ENCODE measurements around the gene NHP2.

The NHP2 gene

DNA sequence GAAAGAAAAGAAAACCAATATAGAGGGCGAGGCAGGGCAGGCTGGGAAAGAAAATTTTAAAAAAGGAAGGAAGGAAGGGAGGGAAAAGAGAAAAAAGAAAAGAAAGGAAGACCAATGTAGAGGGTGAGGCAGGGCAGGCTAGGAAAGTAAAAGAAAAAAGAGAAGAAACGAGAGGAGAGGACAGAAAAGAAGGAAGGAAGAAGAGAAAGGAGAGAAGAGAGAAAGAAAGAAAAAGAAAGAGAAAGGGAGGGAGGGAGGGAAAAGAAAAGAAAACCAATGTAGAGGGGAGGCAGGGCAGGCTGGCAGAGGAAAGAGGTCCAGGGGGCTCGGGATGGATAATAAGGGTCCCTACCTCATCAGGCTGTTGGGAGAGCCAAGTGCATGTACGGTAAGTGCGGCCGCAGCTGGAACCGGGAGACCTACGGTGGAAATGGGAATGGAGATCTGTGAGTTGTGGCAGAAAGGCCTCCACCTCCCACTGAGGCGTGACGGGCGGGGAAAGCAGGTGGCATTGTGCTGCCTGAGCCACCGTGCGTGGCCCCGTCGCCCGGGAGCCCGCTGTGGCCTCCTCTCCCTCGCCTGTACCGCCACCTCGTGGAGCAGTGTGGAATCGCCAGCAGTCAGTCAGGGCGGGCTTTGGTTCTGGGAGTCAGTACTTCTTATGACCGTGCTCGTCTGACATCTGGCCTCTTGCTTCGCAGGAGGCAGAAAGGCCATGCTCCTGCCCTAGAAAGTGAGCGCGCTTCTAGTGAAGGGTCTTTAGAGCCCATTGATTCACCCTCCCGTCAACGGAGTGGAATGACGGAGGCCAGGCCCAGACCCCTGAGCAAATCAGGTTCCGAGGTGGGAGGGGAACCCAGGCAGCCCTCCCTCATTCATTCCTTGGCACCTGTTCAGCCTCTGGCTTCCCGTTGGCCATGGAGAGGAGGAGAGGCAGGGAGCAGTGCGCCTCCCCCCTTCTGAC lies 10.4 kb upstream of the NHP2 start:
- no peak overlapping the region for H3K27ac ChIP-seq (ENCODE audit: low read depth, low read length)
- no peak overlapping the region for H3K9ac ChIP-seq (ENCODE audit: low read length)
- H3K36me3 ChIP-seq (ENCODE audit: control insufficient read depth, insufficient read depth, low read length): no peaks in the 10 kb centered on the region
- no peak overlapping the region for H3K4me3 ChIP-seq (ENCODE audit: low read length)
- H3K27me3 ChIP-seq (ENCODE audit: control insufficient read depth, insufficient read depth, low read length): no peaks in the 10 kb centered on the region
- no peaks in the 10 kb centered on the region for H3K4me1 ChIP-seq (ENCODE audit: control insufficient read depth, insufficient read depth, low read length)

DNA sequence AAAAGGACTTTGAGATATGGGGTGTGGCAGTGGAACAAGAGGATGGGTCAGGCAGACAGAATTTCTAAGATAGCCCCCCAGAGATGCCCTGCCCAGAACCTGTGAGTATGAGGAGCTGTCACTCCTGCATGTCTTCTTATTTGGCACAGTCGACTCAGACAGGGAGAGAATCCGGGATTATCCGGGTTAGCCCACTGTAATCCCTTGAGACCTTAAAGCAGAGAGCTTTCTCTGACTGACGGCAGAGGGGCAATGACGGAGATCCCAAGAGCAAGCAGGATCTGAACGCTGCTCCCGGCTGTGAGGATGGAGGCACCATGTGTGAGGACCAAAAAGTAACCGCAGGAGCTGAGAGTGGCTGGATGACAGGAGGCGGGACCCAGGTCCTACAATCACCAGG lies 8.8 kb upstream of the NHP2 start:
- Histone ChIP-seq H3K27ac (ENCODE audit: low read depth, low read length) (no peak overlapping the region), H3K4me3 (ENCODE audit: low read length) (no peak overlapping the region), H3K27me3 (ENCODE audit: control insufficient read depth, insufficient read depth, low read length) (no peaks in the 10 kb centered on the region), H3K4me1 (ENCODE audit: control insufficient read depth, insufficient read depth, low read length) (no peaks in the 10 kb centered on the region), H3K9ac (ENCODE audit: low read length) (no peak overlapping the region), H3K36me3 (ENCODE audit: control insufficient read depth, insufficient read depth, low read length) (no peaks in the 10 kb centered on the region)

DNA sequence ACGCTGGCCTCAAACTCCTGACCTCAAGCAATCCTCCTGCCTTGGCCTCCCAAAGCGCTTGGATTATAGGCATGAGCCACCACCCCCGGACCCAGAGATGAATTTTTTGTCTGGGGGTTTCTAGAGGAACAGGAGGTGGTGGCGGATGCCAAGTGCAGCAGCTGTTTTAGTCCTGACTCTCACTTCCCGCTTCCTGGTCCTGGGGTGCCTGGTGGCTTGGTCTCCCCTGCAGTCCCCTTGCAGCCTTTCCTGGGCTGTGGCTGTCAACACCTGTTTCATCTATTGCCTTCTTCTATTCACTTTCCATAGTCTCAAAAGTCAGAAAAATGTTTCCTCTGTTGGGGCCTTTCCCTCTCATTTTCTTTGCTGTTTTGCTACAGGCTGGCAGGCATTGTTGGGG lies 6.5 kb upstream of the NHP2 start:
- H3K4me1 ChIP-seq (ENCODE audit: control insufficient read depth, insufficient read depth, low read length): no peaks in the 10 kb centered on the region
- H3K27ac ChIP-seq (ENCODE audit: low read depth, low read length): no peak overlapping the region
- H3K4me3 ChIP-seq (ENCODE audit: low read length): no peak overlapping the region
- H3K9ac ChIP-seq (ENCODE audit: low read length): no peak overlapping the region
- H3K36me3 ChIP-seq (ENCODE audit: control insufficient read depth, insufficient read depth, low read length): no peaks in the 10 kb centered on the region
- H3K27me3 ChIP-seq (ENCODE audit: control insufficient read depth, insufficient read depth, low read length): no peaks in the 10 kb centered on the region

DNA sequence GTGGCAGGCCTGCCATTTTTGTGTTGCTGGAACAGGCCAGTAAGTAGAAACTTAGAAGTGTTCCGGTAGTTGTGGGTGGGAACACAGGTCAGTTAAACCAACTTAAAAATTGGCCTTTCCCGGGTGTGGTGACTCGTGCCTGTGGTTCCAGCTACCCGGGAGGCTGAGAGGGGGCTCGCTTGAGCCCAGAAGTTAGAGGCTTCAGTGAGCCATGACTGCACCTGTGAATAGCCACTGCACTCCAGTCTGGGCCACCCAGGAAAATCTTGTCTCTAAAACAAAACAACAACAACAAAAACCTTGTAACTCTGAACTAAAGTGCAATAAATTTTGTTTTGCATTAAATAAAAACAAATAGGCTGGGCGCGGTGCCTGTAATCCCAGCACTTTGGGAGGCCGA lies 1.4 kb upstream of the NHP2 start:
- Histone ChIP-seq H3K36me3 (ENCODE audit: control insufficient read depth, insufficient read depth, low read length) (peaks cover 10% of the 10 kb centered on the region), H3K4me1 (ENCODE audit: control insufficient read depth, insufficient read depth, low read length) (peaks cover 12% of the 10 kb centered on the region), H3K4me3 (ENCODE audit: low read length) (no peak overlapping the region), H3K9ac (ENCODE audit: low read length) (no peak overlapping the region), H3K27me3 (ENCODE audit: control insufficient read depth, insufficient read depth, low read length) (no peaks in the 10 kb centered on the region), H3K27ac (ENCODE audit: low read depth, low read length) (no peak overlapping the region)

DNA sequence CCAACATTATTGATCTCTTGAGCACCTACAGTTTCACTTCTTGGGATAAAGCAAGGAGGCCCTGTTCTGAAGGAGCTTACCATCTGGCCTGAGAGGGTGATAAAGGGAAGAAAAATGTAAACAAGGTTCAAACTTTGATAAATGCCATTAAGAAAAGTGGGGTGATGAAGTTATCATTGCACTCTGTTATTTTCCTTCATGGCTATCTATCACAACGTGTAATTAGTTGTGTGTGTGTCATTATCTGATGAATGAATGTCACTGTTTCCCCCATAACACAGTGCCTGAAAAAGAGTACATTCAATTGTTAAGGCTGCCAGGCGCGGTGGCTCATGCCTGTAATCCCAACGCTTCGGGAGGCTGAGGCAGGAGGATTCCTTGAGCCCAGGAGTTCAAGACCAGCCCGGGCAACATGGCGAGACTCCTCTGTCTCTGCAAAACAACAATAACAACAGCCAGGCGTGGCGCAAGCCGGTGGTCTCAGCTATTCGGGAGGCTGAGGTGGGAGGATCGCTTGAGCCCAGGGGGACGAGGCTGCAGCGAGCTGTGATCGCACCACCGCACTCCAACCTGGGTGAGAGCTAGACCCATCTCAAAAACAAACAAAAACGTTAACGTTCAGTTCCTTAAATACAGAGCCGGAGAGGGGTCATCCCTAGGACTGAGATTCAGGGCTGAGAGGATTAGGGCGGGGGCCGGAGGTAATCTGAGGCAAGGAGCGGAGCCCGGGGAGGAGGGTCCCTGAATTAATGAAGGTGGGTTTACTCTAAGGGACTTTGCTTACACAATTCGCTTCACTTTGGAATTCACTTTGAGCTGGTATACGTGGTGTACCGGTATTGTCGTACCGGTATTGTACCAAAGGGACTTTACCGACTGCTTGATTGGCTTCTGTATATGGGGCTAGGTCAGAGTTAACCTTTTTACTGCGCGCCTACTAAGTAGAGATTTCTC lies 917 bp downstream of the NHP2 start:
- H3K4me1 ChIP-seq (ENCODE audit: control insufficient read depth, insufficient read depth, low read length): peaks cover 12% of the 10 kb centered on the region
- no peaks in the 10 kb centered on the region for H3K27me3 ChIP-seq (ENCODE audit: control insufficient read depth, insufficient read depth, low read length)
- H3K4me3 ChIP-seq (ENCODE audit: low read length): peak overlapping the region; percentile 89
- peak overlapping the region; percentile 73 for H3K9ac ChIP-seq (ENCODE audit: low read length)
- peaks cover 28% of the 10 kb centered on the region for H3K36me3 ChIP-seq (ENCODE audit: control insufficient read depth, insufficient read depth, low read length)
- H3K27ac ChIP-seq (ENCODE audit: low read depth, low read length): no peak overlapping the region

GRCh38 chr5:178150977-178151734 lies 2.5 kb downstream of the NHP2 start:
- H3K36me3 ChIP-seq (ENCODE audit: control insufficient read depth, insufficient read depth, low read length): peaks cover 38% of the 10 kb centered on the region
- no peaks in the 10 kb centered on the region for H3K27me3 ChIP-seq (ENCODE audit: control insufficient read depth, insufficient read depth, low read length)
- no peak overlapping the region for H3K4me3 ChIP-seq (ENCODE audit: low read length)
- H3K4me1 ChIP-seq (ENCODE audit: control insufficient read depth, insufficient read depth, low read length): peaks cover 12% of the 10 kb centered on the region
- no peak overlapping the region for H3K27ac ChIP-seq (ENCODE audit: low read depth, low read length)
- no peak overlapping the region for H3K9ac ChIP-seq (ENCODE audit: low read length)

DNA sequence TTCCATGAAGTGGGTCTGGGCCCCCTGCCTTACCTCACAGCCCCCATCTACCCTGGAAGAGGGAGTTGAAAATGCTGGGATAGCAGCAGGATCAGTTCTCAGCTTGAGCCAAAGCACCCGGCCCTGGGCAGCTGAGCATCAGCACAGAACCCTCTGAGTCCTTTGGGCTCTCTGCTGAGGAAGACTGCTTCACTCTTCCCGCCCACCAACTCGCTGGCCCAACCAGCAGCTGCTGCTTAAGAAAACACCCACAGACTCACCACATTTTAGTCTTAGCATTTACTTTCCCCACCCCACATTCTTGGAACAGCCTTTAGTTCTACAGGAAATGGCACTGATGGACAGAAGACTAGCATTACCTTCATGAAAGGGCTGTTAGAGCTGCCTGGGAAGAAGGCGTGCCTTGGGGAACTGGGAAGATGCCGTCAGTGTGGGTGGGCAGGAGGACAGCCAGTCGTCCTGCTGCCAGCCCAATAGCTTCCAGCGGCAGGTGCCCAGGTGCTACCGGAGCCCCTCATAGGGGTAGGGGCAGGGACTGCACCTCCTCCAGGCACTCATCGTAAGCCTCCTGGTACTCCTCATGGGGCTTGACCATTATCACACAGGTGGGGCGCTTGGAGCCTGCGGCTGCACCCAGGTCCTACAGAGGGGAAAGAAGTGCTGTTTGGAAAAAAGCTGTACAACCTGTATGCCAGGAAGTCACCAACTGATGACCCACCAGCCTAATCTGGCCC lies 4.3 kb downstream of the NHP2 start:
- Histone ChIP-seq H3K4me1 (ENCODE audit: control insufficient read depth, insufficient read depth, low read length) (peaks cover 12% of the 10 kb centered on the region), H3K9ac (ENCODE audit: low read length) (no peak overlapping the region), H3K4me3 (ENCODE audit: low read length) (no peak overlapping the region), H3K27me3 (ENCODE audit: control insufficient read depth, insufficient read depth, low read length) (no peaks in the 10 kb centered on the region), H3K36me3 (ENCODE audit: control insufficient read depth, insufficient read depth, low read length) (peaks cover 38% of the 10 kb centered on the region), H3K27ac (ENCODE audit: low read depth, low read length) (no peak overlapping the region)

- Histone ChIP-seq H3K27ac (ENCODE audit: low read depth, low read length) (no peak overlapping the region), H3K36me3 (ENCODE audit: control insufficient read depth, insufficient read depth, low read length) (peaks cover 54% of the 10 kb centered on the region), H3K4me1 (ENCODE audit: control insufficient read depth, insufficient read depth, low read length) (peaks cover 4% of the 10 kb centered on the region), H3K9ac (ENCODE audit: low read length) (no peak overlapping the region), H3K27me3 (ENCODE audit: control insufficient read depth, insufficient read depth, low read length) (no peaks in the 10 kb centered on the region), H3K4me3 (ENCODE audit: low read length) (no peak overlapping the region)
These were observed 6.3 kb downstream of the NHP2 start for GRCh38 chr5:178147406-178147805.

- Histone ChIP-seq H3K27me3 (ENCODE audit: control insufficient read depth, insufficient read depth, low read length) (no peaks in the 10 kb centered on the region), H3K27ac (ENCODE audit: low read depth, low read length) (no peak overlapping the region), H3K9ac (ENCODE audit: low read length) (no peak overlapping the region), H3K4me1 (ENCODE audit: control insufficient read depth, insufficient read depth, low read length) (no peaks in the 10 kb centered on the region), H3K36me3 (ENCODE audit: control insufficient read depth, insufficient read depth, low read length) (peaks cover 61% of the 10 kb centered on the region), H3K4me3 (ENCODE audit: low read length) (no peak overlapping the region)
These were observed 7.5 kb downstream of the NHP2 start for GRCh38 chr5:178145965-178146820.

DNA sequence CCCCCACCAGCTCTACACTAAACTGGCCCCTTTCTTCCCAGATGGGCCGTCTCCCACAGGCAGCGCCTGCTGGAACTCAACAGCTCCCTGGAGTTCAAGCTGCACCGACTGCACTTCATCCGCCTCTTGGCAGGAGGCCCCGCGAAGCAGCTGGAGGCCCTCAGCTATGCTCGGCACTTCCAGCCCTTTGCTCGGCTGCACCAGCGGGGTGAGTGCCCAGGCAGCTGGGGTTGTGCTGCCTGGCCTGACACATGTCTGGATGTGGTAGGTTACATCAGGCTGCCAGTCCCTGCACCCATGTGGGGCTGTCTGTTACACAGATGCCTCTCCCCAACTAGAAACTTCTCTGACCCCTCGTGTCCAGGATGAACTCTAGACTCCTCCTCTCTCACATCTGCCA lies 9.8 kb downstream of the NHP2 start:
- H3K9ac ChIP-seq (ENCODE audit: low read length): no peak overlapping the region
- no peaks in the 10 kb centered on the region for H3K27me3 ChIP-seq (ENCODE audit: control insufficient read depth, insufficient read depth, low read length)
- no peak overlapping the region for H3K27ac ChIP-seq (ENCODE audit: low read depth, low read length)
- no peaks in the 10 kb centered on the region for H3K4me1 ChIP-seq (ENCODE audit: control insufficient read depth, insufficient read depth, low read length)
- H3K4me3 ChIP-seq (ENCODE audit: low read length): no peak overlapping the region
- H3K36me3 ChIP-seq (ENCODE audit: control insufficient read depth, insufficient read depth, low read length): peaks cover 46% of the 10 kb centered on the region

DNA sequence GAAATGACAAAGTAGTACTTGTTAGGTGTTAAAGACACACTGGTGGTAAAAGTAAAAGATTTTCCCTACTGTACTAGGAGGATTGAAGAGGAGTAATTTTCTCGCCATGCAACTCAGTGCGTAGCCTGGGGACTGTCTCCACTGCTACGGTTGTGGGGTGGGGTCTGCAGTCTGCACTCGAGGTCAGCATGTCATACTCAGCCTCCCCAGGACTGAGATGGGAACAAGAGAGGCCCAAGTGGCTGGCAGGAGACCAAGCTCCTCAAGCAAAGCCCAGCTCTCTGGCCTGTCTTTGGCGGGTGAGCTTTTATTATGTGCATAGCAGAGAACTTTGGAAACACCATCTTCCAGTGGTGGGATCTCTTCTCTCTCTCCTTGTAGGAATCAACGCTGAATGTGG lies 10.4 kb downstream of the NHP2 start:
- Histone ChIP-seq H3K9ac (ENCODE audit: low read length) (no peak overlapping the region), H3K27me3 (ENCODE audit: control insufficient read depth, insufficient read depth, low read length) (no peaks in the 10 kb centered on the region), H3K4me1 (ENCODE audit: control insufficient read depth, insufficient read depth, low read length) (no peaks in the 10 kb centered on the region), H3K27ac (ENCODE audit: low read depth, low read length) (no peak overlapping the region), H3K36me3 (ENCODE audit: control insufficient read depth, insufficient read depth, low read length) (peaks cover 39% of the 10 kb centered on the region), H3K4me3 (ENCODE audit: low read length) (no peak overlapping the region)
